ENCODE measurements around the gene STX12.
A peak's percentile ranks its signal among the peaks of the same experiment; 100 is the strongest.
"Not testable (repeated sequence)": the region's sequence is repeated elsewhere in the genome, so short reads cannot be mapped to it uniquely, and the experiment has no call there.

STX12 gene

GRCh38 chr1:27776276-27776675, 3.3 kb downstream of the STX12 start:
- DNase-seq = not testable (repeated sequence)

- no peak for DNase-seq
Measured at GRCh38 chr1:27778056-27778455, 5.0 kb downstream of the STX12 start.

- no peak for DNase-seq
Measured at GRCh38 chr1:27779122-27779521, 6.1 kb downstream of the STX12 start.

- DNase-seq = no peak
Measured at GRCh38 chr1:27782950-27783349, 9.9 kb downstream of the STX12 start.

GRCh38 chr1:27784700-27785099, 11.7 kb downstream of the STX12 start:
- no peak for DNase-seq

GRCh38 chr1:27785781-27786455, 12.9 kb downstream of the STX12 start:
- no peak for DNase-seq

- DNase-seq = no peak
Measured at GRCh38 chr1:27787895-27788294, 14.9 kb downstream of the STX12 start.

- no peak for DNase-seq
Measured at GRCh38 chr1:27789540-27790041, 16.6 kb downstream of the STX12 start.

- not testable (repeated sequence) for DNase-seq
Measured at GRCh38 chr1:27790270-27790669, 17.3 kb downstream of the STX12 start.

- DNase-seq = no peak
Measured at GRCh38 chr1:27795601-27796000, 22.6 kb downstream of the STX12 start.

GRCh38 chr1:27804791-27805190, 31.8 kb downstream of the STX12 start:
- no peak for DNase-seq

GRCh38 chr1:27806758-27807157, 33.7 kb downstream of the STX12 start:
- no peak for DNase-seq

GRCh38 chr1:27807385-27807784, 34.4 kb downstream of the STX12 start:
- DNase-seq = no peak

- not testable (repeated sequence) for DNase-seq
Measured at GRCh38 chr1:27808131-27808530, 35.1 kb downstream of the STX12 start.

- DNase-seq = no peak
Measured at GRCh38 chr1:27809883-27810282, 36.9 kb downstream of the STX12 start.

GRCh38 chr1:27811741-27812500, 38.9 kb downstream of the STX12 start:
- no peak for DNase-seq

- no peak for DNase-seq
Measured at GRCh38 chr1:27816921-27817630, 44.1 kb downstream of the STX12 start.

GRCh38 chr1:27821761-27822315, 48.8 kb downstream of the STX12 start:
- no peak for DNase-seq

- no peak for DNase-seq
Measured at GRCh38 chr1:27823784-27824183, 50.8 kb downstream of the STX12 start.

GRCh38 chr1:27824411-27824810, 51.4 kb downstream of the STX12 start:
- DNase-seq = no peak

GRCh38 chr1:27829339-27829960, 56.4 kb downstream of the STX12 start:
- not testable (repeated sequence) for DNase-seq

GRCh38 chr1:27830621-27831440, 57.8 kb downstream of the STX12 start, which contains the start of gene PPP1R8:
PPP1R8 (plus strand) TSS chr1:27830782; CDS start chr1:27830836, 54 bp downstream.
- DNase-seq = peak; percentile 88

Measured in CD4-positive, alpha-beta T cell treated with Interleukin-10 for 1 hour (primary cell).